HG03521 (cell line): ENCODE data around the gene LPCAT1.
"Not testable (repeated sequence)": the region's sequence is repeated elsewhere in the genome, so short reads cannot be mapped to it uniquely, and the experiment has no call there.

Source experiments
- ATAC-seq: cut with Tn5 transposase; IDR thresholded peaks from one replicate; pipeline ENCODE4 v1.9.1; 2021; ENCODE audit warnings: mild to moderate bottlenecking, moderate library complexity; ENCODE audit not compliant: unreplicated experiment

The LPCAT1 gene

DNA sequence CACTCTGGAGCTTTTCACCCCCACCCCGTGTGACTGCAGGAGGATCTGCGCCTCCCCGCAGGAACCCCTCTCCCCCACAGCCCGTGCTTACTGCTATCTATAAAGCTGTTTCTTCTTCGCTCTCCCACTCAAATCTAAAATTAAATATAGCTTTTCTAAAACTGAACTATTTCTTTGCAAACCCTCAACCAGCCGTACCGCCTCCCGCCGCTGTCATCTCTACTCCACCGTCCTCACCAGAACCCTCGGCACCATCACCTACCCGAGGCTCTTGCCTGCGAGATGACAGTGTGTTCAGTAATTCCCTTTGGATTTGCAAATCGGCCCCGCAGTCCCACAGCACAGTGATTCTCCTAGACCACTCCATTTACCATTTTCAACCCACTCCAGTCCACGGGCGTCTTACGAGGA is 13.6 kb downstream of the LPCAT1 start:
- ATAC-seq, result no peak

GRCh38 chr5:1509346-1510085 is 14.2 kb downstream of the LPCAT1 start:
- ATAC-seq, result no peak

DNA sequence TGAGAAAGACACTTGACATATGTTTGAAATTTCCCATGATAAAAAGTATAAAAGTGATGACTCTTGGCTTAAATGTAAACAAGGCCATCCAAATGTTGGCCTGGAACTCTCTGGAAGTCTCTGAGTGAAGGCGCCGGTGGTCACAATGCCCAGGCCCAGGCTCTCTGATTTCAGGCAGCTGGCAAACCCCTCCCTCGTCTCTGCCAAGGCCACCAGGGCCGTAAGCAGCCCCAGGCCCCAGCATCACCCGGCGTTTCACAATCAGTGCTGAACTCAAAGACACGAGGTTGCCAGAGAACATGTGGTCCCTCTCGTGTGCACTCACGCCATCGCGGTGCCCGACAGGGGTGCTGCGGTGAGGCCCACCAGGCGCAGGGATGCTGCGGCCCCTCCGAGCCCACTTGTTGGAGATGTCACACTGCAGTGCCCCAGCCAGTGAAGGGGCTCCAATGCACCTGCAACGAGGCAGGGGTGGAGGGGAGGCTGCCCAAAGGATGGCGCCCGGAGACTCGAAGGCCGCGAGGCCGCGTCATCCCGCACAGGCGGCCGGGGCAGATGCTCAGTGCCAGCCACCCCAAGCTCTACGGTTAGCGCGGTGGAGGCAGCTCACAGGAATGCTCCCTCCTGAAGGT is 15.0 kb downstream of the LPCAT1 start:
- no peak for ATAC-seq

GRCh38 chr5:1507961-1508658 is 15.7 kb downstream of the LPCAT1 start:
- no peak for ATAC-seq

- no peak for ATAC-seq
Measured at GRCh38 chr5:1507457-1507856, 16.3 kb downstream of the LPCAT1 start.

DNA sequence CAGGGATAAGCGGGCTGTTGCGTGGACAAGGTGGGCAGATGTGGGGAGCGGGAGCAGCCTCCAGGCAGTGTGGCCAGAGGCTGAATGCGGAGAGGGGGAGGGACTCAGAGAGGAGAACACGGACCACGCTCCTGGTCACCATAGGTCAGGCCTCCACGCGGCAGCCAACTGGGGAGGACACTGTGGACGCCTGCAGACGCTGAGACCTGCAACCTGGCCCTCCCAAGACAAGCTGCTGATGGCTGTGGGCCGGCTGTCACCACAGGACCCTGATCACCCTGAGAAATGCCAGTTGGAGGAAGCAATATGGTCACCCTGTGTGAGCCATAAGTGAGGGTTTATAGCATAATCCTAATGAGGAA is 16.8 kb downstream of the LPCAT1 start:
- no peak for ATAC-seq

DNA sequence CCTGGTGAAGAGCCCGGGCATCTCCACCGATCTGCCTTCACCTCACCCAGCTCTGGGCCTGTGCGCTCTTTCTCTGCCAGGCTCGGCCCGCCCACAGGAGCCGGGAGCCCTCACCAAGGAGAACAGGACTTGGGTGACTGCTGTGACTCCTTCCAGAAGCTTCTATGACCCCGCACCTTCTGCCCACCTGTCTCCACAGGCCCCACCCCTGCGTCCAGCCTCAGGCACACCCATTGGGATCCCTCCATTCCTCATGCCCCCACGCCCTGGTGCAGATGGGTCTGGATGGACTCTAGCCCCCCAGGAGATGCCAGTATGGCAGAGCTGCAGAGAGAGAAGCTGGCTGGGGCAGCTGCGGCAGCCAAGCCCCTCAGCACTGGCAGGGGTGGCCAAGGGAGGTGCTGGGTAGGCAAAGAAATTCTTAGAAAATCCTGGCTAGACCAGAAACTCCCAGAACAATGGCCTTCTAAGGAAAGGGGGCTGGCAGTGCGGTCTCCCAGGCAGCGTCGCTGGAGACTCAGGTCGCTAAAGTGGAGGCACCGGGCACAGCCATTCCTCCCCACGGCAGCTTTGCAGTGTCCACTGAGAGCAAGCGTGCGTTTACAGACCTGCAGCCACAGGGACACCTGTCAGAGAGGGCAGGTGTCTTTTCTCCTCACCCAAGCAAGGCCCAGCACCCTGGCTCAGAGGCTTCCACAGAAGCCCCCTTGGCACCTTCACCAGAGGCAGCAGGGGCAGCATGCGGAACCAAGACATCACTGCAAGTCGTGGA is 17.3 kb downstream of the LPCAT1 start:
- ATAC-seq, result no peak

GRCh38 chr5:1505506-1506241 is 18.1 kb downstream of the LPCAT1 start:
- ATAC-seq, result no peak

- ATAC-seq, result not testable (repeated sequence)
Measured at GRCh38 chr5:1505089-1505488, 18.7 kb downstream of the LPCAT1 start.

DNA sequence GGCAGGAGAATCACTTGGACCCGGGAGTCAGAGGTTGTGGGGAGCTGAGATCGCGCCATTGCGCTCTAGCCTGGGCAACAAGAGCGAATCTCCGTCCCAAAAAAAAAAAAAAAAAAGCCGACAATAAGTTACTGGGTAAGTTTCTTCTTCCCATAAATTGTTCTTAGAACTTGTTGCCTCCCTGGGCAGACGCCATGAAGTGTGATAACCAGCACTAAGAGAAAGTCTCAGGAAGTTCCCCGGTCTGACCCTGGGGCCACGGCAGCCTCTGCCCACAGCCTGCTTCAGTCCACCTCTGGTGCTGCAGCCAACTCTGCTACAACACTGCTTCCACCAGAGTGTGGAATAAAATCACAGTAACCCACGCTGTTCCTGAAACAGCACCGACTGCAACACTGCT is 19.1 kb downstream of the LPCAT1 start:
- ATAC-seq, result no peak

DNA sequence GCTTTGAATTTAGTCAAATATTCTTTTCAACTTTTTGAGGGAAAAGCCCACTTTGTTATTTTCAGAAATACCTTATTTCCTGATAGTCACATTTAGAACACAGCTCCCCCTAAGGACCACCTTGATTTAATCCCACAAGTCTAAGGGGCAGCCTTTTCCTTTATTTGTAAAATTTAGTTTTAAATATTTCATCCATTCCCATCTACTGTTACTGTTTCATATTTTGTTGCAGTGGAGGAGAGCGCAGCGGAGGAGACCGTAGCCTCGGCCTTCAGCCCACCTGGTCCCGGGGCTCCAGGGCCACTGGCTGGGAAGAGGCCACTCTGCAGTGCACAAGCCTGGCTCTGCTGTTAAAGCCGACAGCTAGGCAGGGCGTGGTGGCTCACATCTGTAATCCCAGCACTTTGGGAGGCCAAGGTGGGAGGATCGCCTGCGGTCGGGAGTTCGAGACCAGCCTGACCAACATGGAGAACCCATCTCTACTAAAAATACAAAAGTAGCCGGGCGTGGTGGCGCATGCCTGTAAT is 19.6 kb downstream of the LPCAT1 start:
- no peak for ATAC-seq

DNA sequence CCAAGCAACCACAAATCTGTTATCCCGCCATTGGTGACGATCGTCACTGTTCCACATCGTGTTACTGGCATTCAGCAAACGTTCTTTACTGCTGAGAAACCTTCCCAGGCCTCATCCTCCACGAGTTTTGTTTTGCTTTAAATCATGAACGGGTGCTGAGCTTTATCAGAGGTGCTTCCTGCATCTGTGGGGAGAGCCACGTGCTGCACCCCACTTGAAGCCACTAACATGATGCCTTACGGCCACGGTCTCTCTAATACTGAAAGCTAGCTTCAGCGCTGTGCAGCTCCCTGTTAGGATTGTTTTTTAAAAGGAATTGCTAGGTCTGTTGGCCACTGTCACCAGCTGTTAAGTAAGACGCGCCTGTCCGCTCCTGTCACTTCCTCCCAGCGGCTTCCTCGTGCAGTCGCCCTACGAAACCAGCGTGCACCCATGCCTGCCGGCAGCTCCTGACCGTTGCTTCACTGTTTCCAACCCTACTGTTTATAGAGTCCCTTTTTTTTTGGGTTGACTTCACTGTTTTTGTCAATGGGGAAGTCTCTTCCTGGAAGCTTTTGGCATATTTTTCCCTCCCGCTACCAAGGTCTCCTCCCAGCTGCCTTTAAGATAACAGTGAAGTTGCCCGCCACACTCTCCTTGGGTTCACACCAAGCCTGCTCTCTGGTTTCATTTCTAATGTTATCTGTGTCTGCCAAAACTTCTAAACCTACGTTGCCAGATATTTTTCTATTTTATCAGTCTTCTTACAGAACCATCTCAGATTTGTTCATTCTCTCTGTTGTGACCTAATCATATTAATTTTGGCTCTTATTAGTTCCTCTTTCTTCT is 20.3 kb downstream of the LPCAT1 start:
- no peak for ATAC-seq

DNA sequence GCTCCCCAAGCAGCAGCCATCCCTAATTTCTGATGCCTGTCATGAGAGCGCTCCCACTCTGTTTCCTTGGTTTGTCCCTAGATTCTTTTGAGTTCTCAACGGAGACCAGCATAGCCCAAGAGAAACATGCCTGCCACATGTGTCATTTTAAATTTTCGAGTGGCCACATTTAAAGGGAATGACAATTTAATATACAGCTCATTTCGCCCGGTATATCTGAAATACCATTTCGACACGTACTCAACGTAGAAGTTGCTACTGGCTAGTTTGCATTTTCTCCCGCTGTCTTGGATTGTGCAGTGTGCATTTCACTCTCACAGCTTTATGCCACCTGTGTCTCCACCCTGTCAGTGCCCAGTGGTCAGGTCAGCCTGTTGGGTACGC is 21.0 kb downstream of the LPCAT1 start:
- no peak for ATAC-seq

DNA sequence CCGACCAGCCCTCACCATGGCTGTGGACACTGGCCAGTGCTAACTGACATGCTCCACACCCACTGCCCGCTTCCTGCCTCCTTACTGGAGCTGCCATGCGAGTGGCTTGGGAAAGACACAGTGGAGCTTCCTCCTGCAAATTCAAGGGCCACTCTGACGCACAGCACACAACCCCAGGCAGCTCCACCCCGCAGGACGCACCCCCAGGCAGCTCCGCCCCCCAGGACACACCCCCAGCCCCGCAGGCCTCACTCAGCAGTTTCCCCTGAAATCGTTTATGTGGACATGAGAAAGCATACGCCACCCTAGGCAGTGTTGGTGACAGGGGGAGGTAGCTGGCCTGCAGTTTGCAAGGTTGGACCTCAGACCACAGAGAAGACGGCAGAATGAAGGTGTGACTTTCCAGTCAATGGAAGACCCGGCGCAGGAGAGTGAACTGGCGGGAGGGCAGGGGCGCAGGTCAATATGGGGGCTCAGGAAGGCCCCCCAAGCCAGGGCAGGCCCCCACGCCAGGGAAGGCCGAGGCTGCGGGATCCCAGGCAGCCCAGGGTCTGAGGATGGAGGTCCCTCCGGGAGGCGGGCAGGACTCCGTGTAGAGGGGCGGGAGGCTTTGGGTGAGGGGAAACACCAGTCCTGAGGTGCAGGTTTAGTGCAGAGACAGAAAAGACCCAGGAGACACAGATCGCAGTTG is 21.6 kb downstream of the LPCAT1 start:
- no peak for ATAC-seq

GRCh38 chr5:1501372-1502045 is 22.3 kb downstream of the LPCAT1 start:
- ATAC-seq, result no peak

DNA sequence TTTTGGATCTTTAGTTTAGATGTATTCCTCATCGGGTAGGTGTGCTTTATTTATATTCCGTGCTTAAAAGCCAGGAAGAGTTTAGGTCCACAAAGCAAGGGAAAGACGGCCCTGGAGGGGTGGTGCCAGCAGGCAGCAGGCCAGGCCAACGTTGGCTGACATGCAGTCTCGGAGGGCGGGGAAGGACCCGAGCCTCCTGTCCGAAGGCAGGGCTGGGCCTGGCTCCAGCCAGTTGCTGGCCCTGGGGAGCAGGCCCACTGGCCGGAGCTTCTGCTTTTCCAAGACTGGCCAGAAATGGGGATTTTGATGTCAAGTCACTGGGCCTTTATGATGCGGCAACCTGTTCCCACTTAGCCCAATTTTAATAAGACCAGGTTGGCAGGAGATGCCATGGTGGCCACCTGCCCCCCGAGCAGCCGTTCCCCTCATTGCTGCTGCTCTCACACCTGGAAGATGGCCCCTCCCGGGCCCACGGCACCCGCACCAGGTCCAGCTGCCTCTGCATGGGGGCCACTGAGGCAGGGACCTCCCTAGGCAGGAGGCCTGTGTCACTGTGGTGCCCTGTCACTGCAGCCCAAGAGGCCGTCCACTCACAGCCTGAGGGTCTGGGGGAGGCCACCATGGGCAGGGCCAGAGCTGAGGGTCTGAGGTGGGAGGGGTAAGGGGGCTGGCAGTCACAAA is 23.2 kb downstream of the LPCAT1 start:
- no peak for ATAC-seq

DNA sequence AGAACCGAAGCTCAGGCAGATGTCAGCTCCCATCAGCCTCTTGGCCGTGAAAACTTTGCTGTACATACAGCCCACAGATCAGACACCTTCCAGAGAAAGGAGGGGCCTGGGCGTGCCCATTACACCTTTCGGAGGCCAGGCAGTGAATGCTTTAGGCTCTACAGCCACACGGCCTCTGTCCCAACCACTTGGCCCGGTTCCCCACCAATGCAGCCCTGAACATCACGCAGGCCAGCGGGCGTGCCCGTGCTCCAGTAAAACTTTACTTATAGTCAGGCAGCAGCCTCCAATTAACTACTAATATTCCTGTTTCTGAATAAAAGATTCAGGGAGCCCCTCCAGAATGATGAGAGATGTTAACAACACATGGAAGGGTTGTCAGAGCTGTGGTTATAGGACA is 23.9 kb downstream of the LPCAT1 start:
- no peak for ATAC-seq
